Natural killer cell treated with Interleukin-12 subunit alpha and Interleukin-12 subunit beta and Interleukin-15 and Interleukin-18, amount 100 ng/mL, for 72 hours (primary cell): Measurements from ENCODE around the gene PHETA1. TPM values are rescaled to one million over a fixed set of nuclear protein-coding genes. Genes with fewer than 3 reads are reported as not detected.
"Not testable (repeated sequence)": the region's sequence is repeated elsewhere in the genome, so short reads cannot be mapped to it uniquely, and the experiment has no call there.

Experiments
- ATAC-seq, 2 donors: fragments of 150-1000 bp; cut with Tn5 transposase in 1 of 2; sonication (Bioruptor Pico), chemical (Tn5 transposase) in 1 of 2; 2 replicates each; pipeline ENCODE4 v1.10.0; 2021
- DNase-seq: peaks from one replicate; pipeline ENCODE4 v3.0.0; 2022; ENCODE audit warnings: low spot score
- H3K27ac Mint-ChIP-seq, 2 donors: 1 replicate in 1 of 2; 2 replicates in 1 of 2; pipeline ENCODE4 v1.8.0; 2022; ENCODE audit warnings: mixed read lengths in 2 of 2, mild to moderate bottlenecking in 1 of 2, moderate library complexity in 1 of 2
- H3K27me3 Mint-ChIP-seq, 2 donors: 1 replicate in 1 of 2; 2 replicates in 1 of 2; pipeline ENCODE4 v1.8.0; 2022; ENCODE audit warnings: mixed read lengths in 2 of 2
- H3K36me3 Mint-ChIP-seq: one replicate; pipeline ENCODE4 v1.8.0; 2022; ENCODE audit warnings: mixed read lengths
- H3K4me1 Mint-ChIP-seq, 2 donors: 1 replicate in 1 of 2; 2 replicates in 1 of 2; pipeline ENCODE4 v1.8.0; 2022; ENCODE audit warnings: low read depth in 2 of 2, mixed read lengths in 2 of 2, mild to moderate bottlenecking in 1 of 2
- H3K4me3 Mint-ChIP-seq: one replicate; pipeline ENCODE4 v1.8.0; 2022; ENCODE audit warnings: mixed read lengths
- H3K9me3 Mint-ChIP-seq: 2 replicates; pipeline ENCODE4 v1.8.0; 2022; ENCODE audit warnings: mixed read lengths
- total RNA-seq, 2 donors: library from RNA; stranded (reverse); gene quantifications; one replicate each; pipeline ENCODE4 v1.2.3, GENCODE V29; 2022

The PHETA1 gene
- total RNA-seq, 2 donors from 2014 or later = 2.1 to 2.2 TPM

- H3K36me3 Mint-ChIP-seq, DNase-seq, H3K27ac Mint-ChIP-seq, H3K4me3 Mint-ChIP-seq, H3K4me1 Mint-ChIP-seq, ATAC-seq, H3K9me3 Mint-ChIP-seq, H3K27me3 Mint-ChIP-seq: not testable (repeated sequence)
These were observed 4.3 kb upstream of the PHETA1 start for GRCh38 chr12:111373231-111373630.

DNA sequence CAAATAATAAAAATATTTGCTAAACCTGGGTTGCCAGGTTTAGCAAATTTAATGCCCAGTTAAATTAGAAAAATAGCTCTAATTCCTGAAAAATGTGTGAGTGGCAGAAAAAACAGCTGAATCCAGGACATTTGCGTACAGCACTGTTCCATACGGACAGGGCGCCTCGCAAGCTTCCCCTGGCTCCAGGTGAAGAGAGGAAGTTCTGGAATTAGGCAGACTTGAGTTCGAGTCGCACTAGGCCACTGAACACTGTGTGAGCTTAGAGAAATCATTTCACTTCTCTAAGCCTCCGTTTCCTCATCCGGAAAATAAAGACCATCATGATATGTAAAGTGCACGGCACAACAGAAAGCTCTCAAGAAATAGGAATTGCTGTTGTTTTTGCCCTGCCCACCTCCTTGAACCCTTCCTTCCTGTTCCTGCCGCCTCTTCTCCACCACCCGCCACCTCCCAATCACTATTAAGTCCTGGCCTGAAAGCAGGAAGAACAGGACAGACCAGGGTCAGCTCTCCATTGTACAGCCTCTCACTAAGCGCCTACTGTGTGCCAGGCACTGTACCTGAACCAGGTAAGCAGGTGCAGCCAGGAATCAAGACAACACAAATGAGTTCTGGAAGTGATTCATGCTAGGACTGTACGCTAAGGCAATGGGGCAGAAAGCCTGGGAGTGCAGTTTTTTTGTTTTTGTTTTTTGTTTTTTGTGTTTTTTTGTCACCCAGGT, 763 bp upstream of the PHETA1 start:
- H3K27ac Mint-ChIP-seq = no peak overlapping the region
- H3K4me1 Mint-ChIP-seq = peaks cover 19 to 21% of the 10 kb centered on the region in 2 donors
- DNase-seq = no peak
- H3K27me3 Mint-ChIP-seq = peaks cover 0 to 4% of the 10 kb centered on the region in 2 donors
- no peaks in the 10 kb centered on the region for H3K36me3 Mint-ChIP-seq
- H3K9me3 Mint-ChIP-seq = no peaks in the 10 kb centered on the region
- no peak for ATAC-seq
- no peak overlapping the region for H3K4me3 Mint-ChIP-seq

DNA sequence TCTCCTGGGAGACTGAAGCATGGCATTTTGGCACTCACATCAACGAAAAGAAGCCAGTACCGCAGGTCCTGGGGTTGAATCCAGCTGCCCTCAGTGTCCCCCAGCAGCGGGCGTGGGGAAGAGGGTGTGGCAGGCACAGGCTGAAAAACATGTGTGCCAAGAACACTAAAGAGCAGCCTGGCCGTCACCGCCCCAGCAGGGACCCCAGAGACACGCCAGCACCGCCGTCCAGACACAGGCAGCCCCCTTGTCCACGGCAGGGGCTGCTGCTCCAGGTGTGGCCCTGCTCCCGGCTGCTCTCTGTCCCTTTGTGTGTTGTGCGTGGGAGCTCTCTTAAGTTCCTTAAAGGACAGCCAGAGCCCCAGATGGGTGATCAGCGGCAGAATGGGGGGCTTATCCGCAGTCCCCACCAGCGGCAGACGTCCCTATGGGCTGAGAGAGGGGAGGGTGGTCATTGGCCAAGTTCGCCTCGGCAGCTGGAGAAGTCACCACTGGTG, 556 bp downstream of the PHETA1 start:
- Mint-ChIP-seq H3K27ac (no peak overlapping the region), H3K4me1 (peaks cover 19 to 21% of the 10 kb centered on the region in 2 donors), H3K36me3 (no peaks in the 10 kb centered on the region), H3K27me3 (peaks cover 0 to 4% of the 10 kb centered on the region in 2 donors), H3K9me3 (no peaks in the 10 kb centered on the region), H3K4me3 (peak overlapping the region; percentile 48)
- DNase-seq = no peak
- peak in 1 of 2 donors; percentile 8 for ATAC-seq

- Mint-ChIP-seq H3K36me3 (no peaks in the 10 kb centered on the region), H3K4me3 (peak overlapping the region; percentile 48), H3K27me3 (no peaks in the 10 kb centered on the region), H3K27ac (no peak overlapping the region), H3K4me1 (peaks cover 19 to 21% of the 10 kb centered on the region in 2 donors), H3K9me3 (no peaks in the 10 kb centered on the region)
- DNase-seq (no peak), ATAC-seq (no peak)
These were observed 1.2 kb downstream of the PHETA1 start for GRCh38 chr12:111367661-111368221.

- Mint-ChIP-seq H3K4me1 (peaks cover 19 to 21% of the 10 kb centered on the region in 2 donors), H3K27ac (no peak overlapping the region), H3K4me3 (no peak overlapping the region), H3K9me3 (no peaks in the 10 kb centered on the region), H3K27me3 (no peaks in the 10 kb centered on the region), H3K36me3 (no peaks in the 10 kb centered on the region)
- ATAC-seq = no peak
- DNase-seq = no peak
These were observed 2.3 kb downstream of the PHETA1 start for GRCh38 chr12:111366583-111366982.

GRCh38 chr12:111366075-111366474, 2.8 kb downstream of the PHETA1 start:
- no peak overlapping the region for H3K4me3 Mint-ChIP-seq
- ATAC-seq = no peak
- peaks cover 19 to 24% of the 10 kb centered on the region in 2 donors for H3K4me1 Mint-ChIP-seq
- no peak overlapping the region for H3K27ac Mint-ChIP-seq
- no peaks in the 10 kb centered on the region for H3K9me3 Mint-ChIP-seq
- DNase-seq = no peak
- H3K36me3 Mint-ChIP-seq = no peaks in the 10 kb centered on the region
- H3K27me3 Mint-ChIP-seq = no peaks in the 10 kb centered on the region

DNA sequence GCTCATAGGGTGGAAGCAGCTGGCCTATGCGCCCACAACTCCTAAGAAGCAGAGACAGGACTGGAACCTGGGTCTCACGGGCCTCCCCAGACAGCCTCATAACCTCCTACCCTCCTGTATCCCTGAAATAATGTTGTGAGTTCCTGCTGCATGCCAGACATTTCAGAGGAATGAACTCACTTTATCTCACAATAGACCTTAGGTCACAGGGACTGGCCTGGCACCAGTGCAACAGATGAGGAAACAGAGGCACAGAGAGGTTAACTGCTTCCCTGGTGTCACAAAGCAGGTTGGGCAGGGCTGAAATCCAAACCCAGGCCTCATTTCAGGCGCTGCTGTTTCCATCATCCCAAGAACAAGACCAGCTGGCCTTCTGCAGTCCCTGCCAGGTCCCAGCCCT, 5.3 kb downstream of the PHETA1 start:
- no peak overlapping the region for H3K4me3 Mint-ChIP-seq
- peaks cover 7 to 9% of the 10 kb centered on the region in 2 donors for H3K27me3 Mint-ChIP-seq
- DNase-seq (no peak), ATAC-seq (no peak)
- no peaks in the 10 kb centered on the region for H3K9me3 Mint-ChIP-seq
- H3K27ac Mint-ChIP-seq = no peak overlapping the region
- peaks cover 32 to 38% of the 10 kb centered on the region in 2 donors for H3K4me1 Mint-ChIP-seq
- H3K36me3 Mint-ChIP-seq = no peaks in the 10 kb centered on the region

- no peaks in the 10 kb centered on the region for H3K9me3 Mint-ChIP-seq
- H3K4me3 Mint-ChIP-seq = no peak overlapping the region
- DNase-seq = no peak
- peaks cover 7 to 9% of the 10 kb centered on the region in 2 donors for H3K27me3 Mint-ChIP-seq
- no peaks in the 10 kb centered on the region for H3K36me3 Mint-ChIP-seq
- H3K4me1 Mint-ChIP-seq = peaks cover 28 to 36% of the 10 kb centered on the region in 2 donors
- no peak overlapping the region for H3K27ac Mint-ChIP-seq
- peak in 1 of 2 donors; percentile 16 for ATAC-seq
These were observed 6.0 kb downstream of the PHETA1 start for GRCh38 chr12:111362687-111363475.

- no peaks in the 10 kb centered on the region for H3K9me3 Mint-ChIP-seq
- peaks cover 19 to 28% of the 10 kb centered on the region in 2 donors for H3K4me1 Mint-ChIP-seq
- peak; percentile 49 for DNase-seq
- no peak overlapping the region for H3K27ac Mint-ChIP-seq
- no peaks in the 10 kb centered on the region for H3K36me3 Mint-ChIP-seq
- peaks cover 7 to 9% of the 10 kb centered on the region in 2 donors for H3K27me3 Mint-ChIP-seq
- ATAC-seq = no peak
- no peak overlapping the region for H3K4me3 Mint-ChIP-seq
These were observed 6.9 kb downstream of the PHETA1 start for GRCh38 chr12:111361717-111362576.

DNA sequence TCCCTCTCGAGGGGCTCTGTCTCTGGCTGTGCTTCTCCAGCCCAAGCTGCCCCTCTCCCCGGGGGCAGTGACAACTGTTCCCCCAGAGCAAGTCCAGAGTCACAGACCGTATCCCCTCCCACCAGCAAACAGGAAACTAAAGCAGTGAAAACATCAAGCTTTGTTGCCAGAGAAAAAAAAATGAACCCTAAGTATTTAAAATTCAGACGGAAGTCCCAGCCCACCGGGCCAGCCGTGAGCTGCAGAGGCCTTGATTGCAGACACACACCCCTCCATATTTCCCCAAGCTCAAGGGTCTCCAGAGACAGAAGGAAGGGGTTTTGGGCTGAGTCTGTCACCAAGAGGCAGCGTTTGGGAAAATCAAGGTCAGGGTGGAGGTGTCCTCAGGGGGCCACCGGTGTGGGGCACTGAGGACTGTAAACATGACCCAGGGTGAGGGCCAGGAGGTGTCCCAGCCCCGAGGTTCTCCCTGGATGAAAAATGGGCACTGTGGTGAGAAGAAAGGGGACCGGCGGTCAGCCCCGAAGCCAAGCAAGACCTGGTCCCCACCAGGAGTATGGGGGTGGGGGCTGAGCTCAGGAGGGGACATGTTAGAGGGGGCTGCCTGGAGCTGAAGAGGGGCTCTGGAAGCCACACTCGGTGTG, 7.7 kb downstream of the PHETA1 start:
- H3K4me3 Mint-ChIP-seq = no peak overlapping the region
- H3K27ac Mint-ChIP-seq = no peak overlapping the region
- peaks cover 7 to 9% of the 10 kb centered on the region in 2 donors for H3K27me3 Mint-ChIP-seq
- ATAC-seq (no peak), DNase-seq (peak; percentile 40)
- no peaks in the 10 kb centered on the region for H3K9me3 Mint-ChIP-seq
- H3K4me1 Mint-ChIP-seq = peaks cover 14 to 22% of the 10 kb centered on the region in 2 donors
- H3K36me3 Mint-ChIP-seq = no peaks in the 10 kb centered on the region

DNA sequence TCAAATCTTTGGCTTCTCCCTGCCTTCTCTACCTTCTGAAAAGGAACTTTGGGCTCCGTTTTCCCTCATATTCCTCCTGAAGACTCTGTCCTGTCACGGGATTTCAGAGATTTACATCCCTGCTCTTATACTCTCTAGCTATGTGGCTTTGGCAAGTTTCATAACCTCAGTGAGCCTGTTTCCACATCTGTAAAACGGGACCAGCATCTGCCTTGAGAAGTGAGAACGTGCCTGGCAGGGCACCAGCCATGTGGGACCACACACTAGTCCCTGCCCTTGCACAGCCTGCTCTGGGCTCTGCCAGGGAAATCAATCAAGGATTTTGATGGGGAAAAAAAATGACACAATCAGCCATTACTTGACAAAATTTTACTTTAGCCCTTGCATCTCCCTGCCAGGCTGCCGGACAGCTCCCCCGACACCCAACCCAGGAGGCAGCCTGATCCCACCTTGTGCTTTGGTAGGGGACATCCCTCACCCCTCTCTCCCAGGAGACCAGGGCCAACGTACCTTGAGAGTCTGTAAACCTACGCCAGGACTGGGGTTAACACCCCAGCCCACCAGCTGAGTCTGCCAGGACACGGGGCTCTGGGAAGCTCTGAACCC, 8.5 kb downstream of the PHETA1 start:
- Mint-ChIP-seq H3K4me1 (peaks cover 13 to 19% of the 10 kb centered on the region in 2 donors), H3K27ac (no peak overlapping the region), H3K4me3 (peak overlapping the region; percentile 3)

GRCh38 chr12:111359914-111360276, 9.0 kb downstream of the PHETA1 start:
- Mint-ChIP-seq H3K27me3 (peaks cover 7 to 9% of the 10 kb centered on the region in 2 donors), H3K4me3 (peak overlapping the region; percentile 3), H3K27ac (no peak overlapping the region), H3K9me3 (no peaks in the 10 kb centered on the region), H3K36me3 (no peaks in the 10 kb centered on the region), H3K4me1 (peaks cover 13 to 17% of the 10 kb centered on the region in 2 donors)
- DNase-seq (no peak), ATAC-seq (peak in 1 of 2 donors; percentile 8)

More for the DNA sequence above, 8.5 kb downstream of the PHETA1 start:
- no peak for ATAC-seq
- H3K36me3 Mint-ChIP-seq = no peaks in the 10 kb centered on the region
- peak; percentile 34 for DNase-seq
- H3K27me3 Mint-ChIP-seq = peaks cover 7 to 9% of the 10 kb centered on the region in 2 donors
- H3K9me3 Mint-ChIP-seq = no peaks in the 10 kb centered on the region
